ENCODE results near the gene TRIO. TPM values are rescaled to one million over a fixed set of nuclear protein-coding genes. Genes with fewer than 3 reads are reported as not detected.

The TRIO gene
- total RNA-seq, 1 donor from 2014 or later = 163 TPM

DNA sequence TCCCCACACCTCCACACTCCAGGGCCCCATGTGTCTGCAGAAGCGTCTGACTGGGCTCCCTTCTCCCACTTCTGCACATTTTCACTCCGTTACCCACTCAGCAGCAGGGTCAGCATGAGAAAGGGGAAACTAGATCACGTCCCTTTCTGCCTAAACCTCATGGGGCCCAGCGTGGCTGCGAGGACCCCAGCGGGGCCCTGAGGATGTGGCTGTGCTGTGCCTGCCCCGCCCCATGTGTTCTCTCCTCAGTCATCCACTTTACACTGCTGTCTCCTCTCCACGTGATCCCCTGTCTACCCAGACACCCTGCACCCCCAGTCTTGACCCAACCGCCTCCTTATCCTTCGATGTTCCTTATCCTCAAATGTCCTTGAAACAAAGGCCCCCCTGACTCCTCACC, 378.6 kb downstream of the TRIO start:
- Mint-ChIP-seq H3K4me1 (ENCODE audit: low read depth) (peaks cover 8% of the 10 kb centered on the region), H3K27ac (no peak overlapping the region), H3K27me3 (no peaks in the 10 kb centered on the region), H3K9me3 (ENCODE audit: low read depth) (peaks cover 8% of the 10 kb centered on the region), H3K4me3 (ENCODE audit: low read depth) (no peak overlapping the region), H3K36me3 (ENCODE audit: insufficient read depth) (no peaks in the 10 kb centered on the region)
- no peak for DNase-seq (ENCODE audit: low spot score, unreplicated experiment)
- TF ChIP-seq, protein P1, sequence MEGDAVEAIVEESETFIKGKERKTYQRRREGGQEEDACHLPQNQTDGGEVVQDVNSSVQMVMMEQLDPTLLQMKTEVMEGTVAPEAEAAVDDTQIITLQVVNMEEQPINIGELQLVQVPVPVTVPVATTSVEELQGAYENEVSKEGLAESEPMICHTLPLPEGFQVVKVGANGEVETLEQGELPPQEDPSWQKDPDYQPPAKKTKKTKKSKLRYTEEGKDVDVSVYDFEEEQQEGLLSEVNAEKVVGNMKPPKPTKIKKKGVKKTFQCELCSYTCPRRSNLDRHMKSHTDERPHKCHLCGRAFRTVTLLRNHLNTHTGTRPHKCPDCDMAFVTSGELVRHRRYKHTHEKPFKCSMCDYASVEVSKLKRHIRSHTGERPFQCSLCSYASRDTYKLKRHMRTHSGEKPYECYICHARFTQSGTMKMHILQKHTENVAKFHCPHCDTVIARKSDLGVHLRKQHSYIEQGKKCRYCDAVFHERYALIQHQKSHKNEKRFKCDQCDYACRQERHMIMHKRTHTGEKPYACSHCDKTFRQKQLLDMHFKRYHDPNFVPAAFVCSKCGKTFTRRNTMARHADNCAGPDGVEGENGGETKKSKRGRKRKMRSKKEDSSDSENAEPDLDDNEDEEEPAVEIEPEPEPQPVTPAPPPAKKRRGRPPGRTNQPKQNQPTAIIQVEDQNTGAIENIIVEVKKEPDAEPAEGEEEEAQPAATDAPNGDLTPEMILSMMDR (IDR thresholded peaks at IDR 0.05; ENCODE audit: unreplicated experiment) = no peak

DNA sequence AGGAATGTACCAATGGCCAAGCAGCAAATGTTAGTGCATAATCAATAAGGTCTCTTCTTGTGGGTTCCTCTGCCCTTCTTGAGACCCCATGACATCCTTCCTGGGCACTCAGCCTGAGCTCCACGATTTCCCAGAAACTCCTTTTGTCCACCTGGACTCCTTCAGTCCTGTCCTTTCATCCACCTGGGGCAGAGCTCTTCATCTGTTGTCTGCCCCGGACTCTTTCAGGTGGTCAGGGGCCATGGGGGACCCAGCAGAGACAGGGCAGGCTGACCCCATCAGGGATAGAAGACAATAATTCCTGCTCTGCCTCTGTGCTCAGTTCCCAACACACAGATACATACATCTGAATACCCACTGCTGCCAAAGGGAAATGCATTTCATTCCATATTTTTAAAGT, 379.6 kb downstream of the TRIO start:
- no peak overlapping the region for H3K4me3 Mint-ChIP-seq (ENCODE audit: low read depth)
- H3K27ac Mint-ChIP-seq = no peak overlapping the region
- no peak for DNase-seq (ENCODE audit: low spot score, unreplicated experiment)
- TF ChIP-seq, protein P1 (IDR thresholded peaks at IDR 0.05; ENCODE audit: unreplicated experiment) = no peak
- H3K4me1 Mint-ChIP-seq (ENCODE audit: low read depth) = peaks cover 8% of the 10 kb centered on the region
- H3K36me3 Mint-ChIP-seq (ENCODE audit: insufficient read depth) = no peaks in the 10 kb centered on the region
- peaks cover 8% of the 10 kb centered on the region for H3K9me3 Mint-ChIP-seq (ENCODE audit: low read depth)
- no peaks in the 10 kb centered on the region for H3K27me3 Mint-ChIP-seq

DNA sequence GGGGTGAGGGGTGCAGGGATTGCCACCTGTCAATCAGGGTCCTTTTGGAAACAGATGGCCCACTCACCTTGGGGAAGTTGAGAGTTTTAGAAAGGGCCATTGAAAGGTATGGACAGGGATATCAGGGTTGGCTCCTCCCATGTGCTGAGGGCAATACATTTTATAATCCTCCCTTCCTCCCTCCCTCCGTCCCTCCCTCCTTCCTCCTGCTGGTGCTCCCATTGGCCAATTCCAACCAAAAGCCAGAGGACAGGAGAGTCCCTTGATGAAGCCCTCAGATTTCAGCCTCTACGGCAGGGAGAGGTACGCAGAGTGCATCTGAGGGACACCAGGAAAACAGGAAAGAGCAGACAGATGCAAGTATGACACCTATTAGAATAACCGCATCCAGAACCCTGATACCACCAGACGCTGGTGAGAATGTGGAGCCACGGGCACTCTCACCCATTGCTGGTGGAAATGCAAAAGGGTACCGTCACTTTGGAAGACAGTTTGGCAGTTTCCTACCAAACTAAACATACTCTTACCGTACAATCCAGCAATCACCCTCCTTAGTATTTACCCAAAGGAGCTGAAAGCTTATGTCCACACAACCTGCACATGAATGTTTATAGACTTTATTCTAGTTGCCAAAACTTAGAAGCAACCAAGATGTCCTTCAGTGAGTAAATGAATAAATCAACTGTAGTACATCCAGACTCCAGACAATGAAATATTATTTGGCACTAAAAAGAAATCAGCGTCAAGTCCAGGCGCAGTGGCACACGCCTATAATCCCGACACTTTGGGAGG, 380.3 kb downstream of the TRIO start:
- DNase-seq (ENCODE audit: low spot score, unreplicated experiment) = no peak
- Mint-ChIP-seq H3K4me3 (ENCODE audit: low read depth) (no peak overlapping the region), H3K27ac (no peak overlapping the region), H3K4me1 (ENCODE audit: low read depth) (peaks cover 8% of the 10 kb centered on the region), H3K36me3 (ENCODE audit: insufficient read depth) (no peaks in the 10 kb centered on the region), H3K27me3 (no peaks in the 10 kb centered on the region), H3K9me3 (ENCODE audit: low read depth) (peaks cover 8% of the 10 kb centered on the region)
- TF ChIP-seq, protein P1 (IDR thresholded peaks at IDR 0.05; ENCODE audit: unreplicated experiment) = no peak

DNA sequence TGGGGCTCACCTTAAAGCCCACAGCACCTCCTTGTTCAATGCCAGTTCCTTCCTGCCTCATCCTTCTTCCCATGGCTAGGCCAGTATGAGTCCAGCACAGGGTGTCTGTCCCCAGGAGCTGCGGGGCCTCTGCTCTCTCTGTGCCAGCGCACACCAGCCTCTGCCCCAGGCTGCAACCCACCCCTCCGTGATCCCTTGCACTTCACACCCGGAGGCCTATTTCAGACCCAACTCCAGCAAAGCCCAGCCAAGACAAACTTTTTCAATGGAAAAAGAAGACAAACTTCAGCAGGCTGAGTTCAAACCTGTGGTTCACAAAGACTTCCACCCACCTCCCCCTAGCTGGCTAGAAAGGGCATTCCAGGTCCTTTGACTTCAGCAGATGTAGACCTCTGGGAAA, 382.3 kb downstream of the TRIO start:
- Mint-ChIP-seq H3K9me3 (ENCODE audit: low read depth) (peaks cover 5% of the 10 kb centered on the region), H3K4me1 (ENCODE audit: low read depth) (peaks cover 1% of the 10 kb centered on the region), H3K27me3 (no peaks in the 10 kb centered on the region), H3K36me3 (ENCODE audit: insufficient read depth) (no peaks in the 10 kb centered on the region), H3K4me3 (ENCODE audit: low read depth) (no peak overlapping the region), H3K27ac (no peak overlapping the region)
- TF ChIP-seq, protein P1 (IDR thresholded peaks at IDR 0.05; ENCODE audit: unreplicated experiment) = no peak
- no peak for DNase-seq (ENCODE audit: low spot score, unreplicated experiment)

DNA sequence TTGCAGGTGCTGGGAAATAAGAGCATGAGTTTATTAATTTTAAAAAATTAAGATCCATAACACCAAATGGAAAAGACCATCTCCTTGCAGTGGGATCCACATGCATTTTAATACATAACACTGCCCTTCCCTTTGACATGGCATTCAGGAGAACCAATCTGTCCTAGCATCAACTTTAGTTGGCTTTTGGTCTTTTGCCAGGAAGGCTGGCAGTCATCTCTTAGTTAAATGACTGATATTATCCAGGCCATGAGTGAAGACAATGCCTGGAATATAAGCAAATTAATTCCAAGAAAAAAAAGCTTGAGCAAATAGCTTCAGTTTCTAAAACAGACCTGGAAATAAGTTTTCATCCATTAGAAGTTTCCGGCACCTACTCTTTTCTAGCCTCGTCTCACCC, 383.4 kb downstream of the TRIO start:
- no peaks in the 10 kb centered on the region for H3K36me3 Mint-ChIP-seq (ENCODE audit: insufficient read depth)
- no peak for DNase-seq (ENCODE audit: low spot score, unreplicated experiment)
- no peak overlapping the region for H3K27ac Mint-ChIP-seq
- peaks cover 5% of the 10 kb centered on the region for H3K9me3 Mint-ChIP-seq (ENCODE audit: low read depth)
- no peak overlapping the region for H3K4me3 Mint-ChIP-seq (ENCODE audit: low read depth)
- H3K4me1 Mint-ChIP-seq (ENCODE audit: low read depth) = no peaks in the 10 kb centered on the region
- TF ChIP-seq, protein P1 (IDR thresholded peaks at IDR 0.05; ENCODE audit: unreplicated experiment) = no peak
- H3K27me3 Mint-ChIP-seq = no peaks in the 10 kb centered on the region

All from progenitor cell of endocrine pancreas (in vitro differentiated cells).